ENCODE results near the gene EIF4B.

The EIF4B gene

GRCh38 chr12:53046655-53047220, 40.5 kb downstream of the EIF4B start:
- Histone ChIP-seq H3K4me1 (ENCODE audit: insufficient read depth, poor library complexity, severe bottlenecking) (peaks cover 40% of the 10 kb centered on the region), H3K27ac (ENCODE audit: poor library complexity, severe bottlenecking) (peak overlapping the region; percentile 95), H3K36me3 (ENCODE audit: low read depth) (peaks cover 6% of the 10 kb centered on the region), H3K27me3 (ENCODE audit: insufficient read depth, poor library complexity, severe bottlenecking) (no peaks in the 10 kb centered on the region), H3K4me3 (ENCODE audit: severe bottlenecking) (peak overlapping the region; percentile 44), H3K9me3 (ENCODE audit: severe bottlenecking) (no peaks in the 10 kb centered on the region)
- no peak for DNase-seq (ENCODE audit: low spot score)
- ATAC-seq (ENCODE audit: low read depth) = peak; percentile 52
- no peak for TF ChIP-seq CTCF (IDR thresholded peaks at IDR 0.05; ENCODE audit: poor library complexity, severe bottlenecking)

- peaks cover 46% of the 10 kb centered on the region for H3K4me1 ChIP-seq (ENCODE audit: insufficient read depth, poor library complexity, severe bottlenecking)
- DNase-seq (ENCODE audit: low spot score) = peak; percentile 80
These were observed 41.2 kb downstream of the EIF4B start for GRCh38 chr12:53047221-53048032.

GRCh38 chr12:53048033-53048779, 42.0 kb downstream of the EIF4B start:
- H3K9me3 ChIP-seq (ENCODE audit: severe bottlenecking) = no peaks in the 10 kb centered on the region
- ATAC-seq (ENCODE audit: low read depth) (peak; percentile 7; the same call in 2 of the 3 replicates), DNase-seq (ENCODE audit: low spot score) (peak; percentile 64)
- H3K4me1 ChIP-seq (ENCODE audit: insufficient read depth, poor library complexity, severe bottlenecking) = peaks cover 51% of the 10 kb centered on the region
- peak; percentile 50 for TF ChIP-seq CTCF (IDR thresholded peaks at IDR 0.05; ENCODE audit: poor library complexity, severe bottlenecking)
- H3K4me3 ChIP-seq (ENCODE audit: severe bottlenecking) = peak overlapping the region; percentile 44
- no peaks in the 10 kb centered on the region for H3K27me3 ChIP-seq (ENCODE audit: insufficient read depth, poor library complexity, severe bottlenecking)
- peaks cover 10% of the 10 kb centered on the region for H3K36me3 ChIP-seq (ENCODE audit: low read depth)
- peak overlapping the region; percentile 95 for H3K27ac ChIP-seq (ENCODE audit: poor library complexity, severe bottlenecking)

More at GRCh38 chr12:53047221-53048032, 41.2 kb downstream of the EIF4B start:
- Histone ChIP-seq H3K36me3 (ENCODE audit: low read depth) (peaks cover 10% of the 10 kb centered on the region), H3K9me3 (ENCODE audit: severe bottlenecking) (no peaks in the 10 kb centered on the region), H3K4me3 (ENCODE audit: severe bottlenecking) (peak overlapping the region; percentile 44), H3K27me3 (ENCODE audit: insufficient read depth, poor library complexity, severe bottlenecking) (no peaks in the 10 kb centered on the region), H3K27ac (ENCODE audit: poor library complexity, severe bottlenecking) (peak overlapping the region; percentile 95)
- TF ChIP-seq CTCF (IDR thresholded peaks at IDR 0.05; ENCODE audit: poor library complexity, severe bottlenecking) = peak; percentile 87
- peak; percentile 24 for ATAC-seq (ENCODE audit: low read depth)

GRCh38 chr12:53048780-53049401, 42.6 kb downstream of the EIF4B start:
- H3K4me3 ChIP-seq (ENCODE audit: severe bottlenecking) = peak overlapping the region; percentile 44
- peak; percentile 23 for TF ChIP-seq CTCF (IDR thresholded peaks at IDR 0.05; ENCODE audit: poor library complexity, severe bottlenecking)
- no peaks in the 10 kb centered on the region for H3K27me3 ChIP-seq (ENCODE audit: insufficient read depth, poor library complexity, severe bottlenecking)
- peak overlapping the region; percentile 95 for H3K27ac ChIP-seq (ENCODE audit: poor library complexity, severe bottlenecking)
- H3K4me1 ChIP-seq (ENCODE audit: insufficient read depth, poor library complexity, severe bottlenecking) = peaks cover 55% of the 10 kb centered on the region
- no peak for ATAC-seq (ENCODE audit: low read depth)
- peaks cover 10% of the 10 kb centered on the region for H3K36me3 ChIP-seq (ENCODE audit: low read depth)
- peak; percentile 66 for DNase-seq (ENCODE audit: low spot score)
- no peaks in the 10 kb centered on the region for H3K9me3 ChIP-seq (ENCODE audit: severe bottlenecking)

All from RWPE2 (cell line).